Gastroesophageal sphincter (tissue), 4 donors: ENCODE data around the gene PPP4R3B. TPM values are rescaled to one million over a fixed set of nuclear protein-coding genes. Genes with fewer than 3 reads are reported as not detected.
"Not testable (repeated sequence)": the region's sequence is repeated elsewhere in the genome, so short reads cannot be mapped to it uniquely, and the experiment has no call there.

Experiments used
- ATAC-seq: fragments of 150-250 bp; one replicate; pipeline ENCODE4 v1.9.1; 2016; ENCODE audit warnings: mild to moderate bottlenecking, moderate library complexity
- H3K27ac ChIP-seq, 4 donors: fragments of 200-600 bp; sonication (generic) in 3 of 4; 1 replicate in 3 of 4; 2 replicates in 1 of 4; pipeline ENCODE4 v1.5.1; 2016 to 2019
- H3K27me3 ChIP-seq: fragments of 200-600 bp; sonication (generic); one replicate; pipeline ENCODE4 v1.5.1; 2019
- H3K36me3 ChIP-seq, 2 donors: fragments of 200-600 bp; sonication (generic); one replicate each; pipeline ENCODE4 v1.5.1; 2019; ENCODE audit warnings: control low read depth in 1 of 2
- H3K4me1 ChIP-seq, 3 donors: fragments of 200-600 bp; sonication (generic); 1 replicate in 2 of 3; 2 replicates in 1 of 3; pipeline ENCODE4 v1.5.1; 2016 to 2019; ENCODE audit warnings: control low read depth in 2 of 3
- H3K4me3 ChIP-seq, 2 donors: fragments of 200-600 bp; sonication (generic); one replicate each; pipeline ENCODE4 v1.5.1; 2019; ENCODE audit warnings: mild to moderate bottlenecking in 1 of 2, moderate library complexity in 1 of 2
- H3K9me3 ChIP-seq, 3 donors: fragments of 200-600 bp; sonication (generic); one replicate each; pipeline ENCODE4 v1.5.1; 2017 to 2019; ENCODE audit warnings: control low read depth in 2 of 3
- EP300 ChIP-seq: sonication (generic); formaldehyde crosslinking; IDR thresholded peaks from one replicate; pipeline ENCODE4 v1.6.1; 2017; ENCODE audit warnings: antibody characterized with exemption, mild to moderate bottlenecking
- POLR2A ChIP-seq, 2 donors: fragments of 450-650 bp; IDR thresholded peaks; one replicate each; pipeline ENCODE4 v1.6.1; 2017; ENCODE audit warnings: antibody characterized with exemption in 2 of 2, mild to moderate bottlenecking in 2 of 2, moderate library complexity in 1 of 2
- POLR2AphosphoS5 ChIP-seq: sonication (generic); formaldehyde crosslinking; IDR thresholded peaks from one replicate; pipeline ENCODE4 v1.6.1; 2017; ENCODE audit warnings: antibody characterized with exemption
- WGBS, 2 donors: methylation state at CpG; one replicate each; pipeline ENCODE4 v1.1.5; 2018; ENCODE audit warnings: low coverage in 1 of 2; 5-methylcytosine and 5-hydroxymethylcytosine counted together
- total RNA-seq, 4 donors: library from RNA; depleted of rRNA; stranded (reverse); fragments of >200 nt; gene quantifications; one replicate each; pipeline ENCODE4 v1.1.0, GENCODE V29; 2016
- TF ChIP-seq, protein P1 (sequence below), 4 experiments: fragments of 200-600 bp in 2 of 4; fragments of 450-650 bp in 2 of 4; sonication (generic) in 1 of 4; IDR thresholded peaks; one replicate each; pipeline ENCODE4 v1.5.1; 2017 to 2019; ENCODE audit warnings: antibody characterized with exemption in 4 of 4, mild to moderate bottlenecking in 2 of 4, moderate library complexity in 2 of 4

Gene PPP4R3B
- total RNA-seq, 4 donors from 2014 or later, result 89.7 to 114 (median 97.6) TPM

DNA sequence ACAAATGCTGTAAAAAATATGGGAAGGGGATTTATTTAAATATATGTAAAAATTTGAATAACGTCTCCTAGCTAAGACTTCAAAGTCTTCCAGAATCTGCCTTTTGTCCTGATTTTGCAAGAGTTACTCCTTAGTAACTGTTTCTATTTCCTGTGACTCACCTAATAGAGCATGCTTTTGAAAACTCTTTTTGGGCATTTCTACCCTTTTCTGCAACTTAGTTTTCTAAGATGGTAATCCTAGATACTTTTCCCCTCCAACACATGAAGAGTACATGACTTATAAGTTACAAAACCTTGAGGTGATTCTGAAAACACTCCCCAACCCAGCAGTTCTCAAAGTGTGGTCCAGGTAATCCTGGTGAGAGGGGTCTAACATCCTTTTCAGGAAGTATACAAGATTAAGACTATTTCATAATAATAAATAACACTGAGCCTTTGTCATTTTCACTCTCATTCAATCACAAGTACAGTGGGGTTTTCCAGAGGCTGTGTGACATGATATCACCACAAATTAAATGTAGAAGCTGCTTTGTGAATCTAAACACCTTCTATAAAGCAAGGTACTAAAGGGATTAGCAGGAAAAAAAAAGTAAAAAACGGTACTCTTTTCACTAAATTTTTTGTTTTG is 31.9 kb downstream of the PPP4R3B start:
- TF ChIP-seq POLR2A (IDR thresholded peaks at IDR 0.05) (no peak), EP300 (no peak), POLR2AphosphoS5 (no peak)
- TF ChIP-seq, protein P1, sequence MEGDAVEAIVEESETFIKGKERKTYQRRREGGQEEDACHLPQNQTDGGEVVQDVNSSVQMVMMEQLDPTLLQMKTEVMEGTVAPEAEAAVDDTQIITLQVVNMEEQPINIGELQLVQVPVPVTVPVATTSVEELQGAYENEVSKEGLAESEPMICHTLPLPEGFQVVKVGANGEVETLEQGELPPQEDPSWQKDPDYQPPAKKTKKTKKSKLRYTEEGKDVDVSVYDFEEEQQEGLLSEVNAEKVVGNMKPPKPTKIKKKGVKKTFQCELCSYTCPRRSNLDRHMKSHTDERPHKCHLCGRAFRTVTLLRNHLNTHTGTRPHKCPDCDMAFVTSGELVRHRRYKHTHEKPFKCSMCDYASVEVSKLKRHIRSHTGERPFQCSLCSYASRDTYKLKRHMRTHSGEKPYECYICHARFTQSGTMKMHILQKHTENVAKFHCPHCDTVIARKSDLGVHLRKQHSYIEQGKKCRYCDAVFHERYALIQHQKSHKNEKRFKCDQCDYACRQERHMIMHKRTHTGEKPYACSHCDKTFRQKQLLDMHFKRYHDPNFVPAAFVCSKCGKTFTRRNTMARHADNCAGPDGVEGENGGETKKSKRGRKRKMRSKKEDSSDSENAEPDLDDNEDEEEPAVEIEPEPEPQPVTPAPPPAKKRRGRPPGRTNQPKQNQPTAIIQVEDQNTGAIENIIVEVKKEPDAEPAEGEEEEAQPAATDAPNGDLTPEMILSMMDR (IDR thresholded peaks at IDR 0.05), result no peak
- Histone ChIP-seq H3K27me3 (no peaks in the 10 kb centered on the region), H3K9me3 (no peaks in the 10 kb centered on the region), H3K4me3 (no peak overlapping the region), H3K4me1 (peaks cover 0 to 49% (median 0%) of the 10 kb centered on the region in 3 donors), H3K36me3 (peaks cover 0 to 43% of the 10 kb centered on the region in 2 donors), H3K27ac (no peak overlapping the region)
- ATAC-seq, result no peak
- WGBS, 2 donors, result 68 to 70% methylated on average over 2 of the region's 2 CpGs

DNA sequence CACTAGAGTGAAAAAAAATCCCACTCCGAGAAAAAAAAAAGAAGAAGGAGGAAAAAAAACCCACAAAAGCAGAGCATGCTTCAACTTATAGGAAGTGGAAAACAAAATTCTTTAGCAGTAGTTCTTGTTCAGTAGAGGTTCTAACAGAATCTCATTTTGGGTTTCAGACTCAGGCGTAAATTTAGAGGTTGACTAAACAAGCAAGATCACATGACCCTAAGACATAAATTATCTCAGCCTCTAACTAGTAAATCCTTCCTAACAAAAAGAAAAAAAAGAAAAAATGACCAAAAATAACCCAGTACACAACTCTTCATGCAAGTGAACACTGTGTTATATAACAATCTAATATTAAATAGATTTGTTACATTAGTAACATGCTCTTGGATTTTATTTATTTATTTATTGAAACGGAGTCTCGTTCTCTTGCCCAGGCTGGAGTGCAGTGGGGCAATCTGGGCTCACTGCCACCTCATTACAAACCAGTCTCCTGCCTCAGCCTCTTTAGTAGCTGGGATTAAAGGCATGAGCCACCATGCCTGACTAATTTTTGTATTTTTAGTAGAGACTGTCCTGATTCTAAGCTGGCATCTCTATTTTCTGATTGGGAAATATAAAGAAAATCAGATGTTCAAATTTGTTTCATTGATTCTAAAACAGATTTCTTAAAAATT is 35.4 kb downstream of the PPP4R3B start:
- Histone ChIP-seq H3K36me3 (peaks cover 0 to 56% of the 10 kb centered on the region in 2 donors), H3K27ac (peak overlapping the region in 1 of 4 donors; percentile 43), H3K4me3 (no peak overlapping the region), H3K9me3 (no peaks in the 10 kb centered on the region), H3K27me3 (no peaks in the 10 kb centered on the region), H3K4me1 (peaks cover 0 to 40% (median 0%) of the 10 kb centered on the region in 3 donors)
- TF ChIP-seq EP300 (no peak), POLR2A (IDR thresholded peaks at IDR 0.05) (no peak), POLR2AphosphoS5 (peak; percentile 58)
- TF ChIP-seq, protein P1 (IDR thresholded peaks at IDR 0.05), result no peak
- ATAC-seq, result peak; percentile 61
- 21 to 32% methylated on average over 4 of the region's 4 CpGs for WGBS, 2 donors

DNA sequence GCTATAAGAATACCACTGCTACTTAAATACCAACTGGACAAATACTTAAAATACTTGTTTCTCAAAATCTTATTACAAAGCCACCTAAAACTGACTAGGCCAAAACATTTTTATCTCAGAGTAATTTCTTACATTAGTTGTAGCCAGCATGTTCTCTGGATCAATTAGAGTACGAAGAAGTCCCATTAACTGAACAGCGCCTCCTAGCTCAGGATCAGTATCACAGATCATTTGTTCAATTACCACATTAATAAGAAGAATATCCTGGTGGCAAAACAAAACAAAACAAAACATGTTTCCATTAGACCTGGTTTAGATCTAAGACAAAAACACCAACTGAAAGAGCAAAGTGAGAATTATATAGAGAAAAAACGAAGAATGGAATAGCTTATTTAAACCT is 36.0 kb downstream of the PPP4R3B start:
- H3K9me3 ChIP-seq, result no peaks in the 10 kb centered on the region
- peaks cover 0 to 55% of the 10 kb centered on the region in 2 donors for H3K36me3 ChIP-seq
- H3K27ac ChIP-seq, result peak overlapping the region in 1 of 4 donors; percentile 43
- WGBS, 2 donors, result 88 to 94% methylated on average over 2 to 3 of the region's 3 CpGs
- H3K27me3 ChIP-seq, result no peaks in the 10 kb centered on the region
- ATAC-seq, result no peak
- no peak overlapping the region for H3K4me3 ChIP-seq
- TF ChIP-seq EP300 (no peak), POLR2AphosphoS5 (no peak), POLR2A (IDR thresholded peaks at IDR 0.05) (no peak)
- TF ChIP-seq, protein P1 (IDR thresholded peaks at IDR 0.05), result no peak
- peaks cover 0 to 34% (median 0%) of the 10 kb centered on the region in 3 donors for H3K4me1 ChIP-seq

DNA sequence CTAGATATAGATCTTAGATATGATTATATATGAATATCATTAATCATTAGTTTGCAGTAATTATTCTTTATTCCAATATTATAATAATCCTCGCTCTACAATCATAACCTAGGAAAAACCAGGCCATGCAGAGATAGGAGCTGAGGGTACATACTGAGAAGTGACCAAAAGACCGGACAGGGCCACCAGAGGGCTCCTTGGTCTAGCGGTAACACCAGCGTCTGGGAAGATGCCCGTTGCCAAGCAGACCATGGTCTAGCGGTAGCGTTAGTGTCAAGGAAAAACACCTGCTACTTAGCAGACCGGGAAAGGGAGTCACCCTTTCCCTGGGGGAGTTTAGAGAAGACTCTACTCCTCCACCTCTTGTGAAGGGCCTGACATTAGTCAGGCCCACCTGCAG is 48.4 kb downstream of the PPP4R3B start:
- WGBS, 2 donors, result 88% methylated on average over 6 to 8 of the region's 8 CpGs
- H3K27ac ChIP-seq, ATAC-seq, H3K27me3 ChIP-seq, H3K4me3 ChIP-seq, H3K9me3 ChIP-seq, H3K4me1 ChIP-seq: not testable (repeated sequence)
- peaks cover 2 to 83% of the 10 kb centered on the region in 2 donors for H3K36me3 ChIP-seq

DNA sequence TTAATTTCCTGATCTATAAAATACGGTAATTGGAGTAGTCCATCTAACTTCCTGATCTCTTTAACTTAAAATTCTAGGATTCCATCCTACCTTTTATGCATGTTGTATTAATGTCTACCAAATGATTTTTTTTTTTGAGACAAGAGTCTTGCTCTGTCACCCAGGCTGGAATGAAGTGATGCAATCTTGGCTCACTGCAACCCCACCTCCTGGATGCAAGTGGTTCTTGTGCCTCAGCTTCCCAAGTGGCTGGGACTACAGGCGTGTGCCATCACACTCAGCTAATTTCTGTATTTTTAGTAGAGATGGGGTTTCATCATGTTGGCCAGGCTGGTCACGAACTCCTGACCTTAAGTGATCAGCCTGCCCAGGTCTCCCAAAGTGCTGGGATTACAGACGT is 50.1 kb downstream of the PPP4R3B start:
- H3K36me3 ChIP-seq, result peaks cover 3 to 90% of the 10 kb centered on the region in 2 donors
- no peaks in the 10 kb centered on the region for H3K27me3 ChIP-seq
- WGBS, 2 donors, result 98 to 100% methylated on average over 3 to 4 of the region's 4 CpGs
- no peaks in the 10 kb centered on the region for H3K4me1 ChIP-seq
- no peaks in the 10 kb centered on the region for H3K9me3 ChIP-seq
- no peak overlapping the region for H3K27ac ChIP-seq
- H3K4me3 ChIP-seq, result no peak overlapping the region
- no peak for ATAC-seq
- TF ChIP-seq EP300, result no peak
- TF ChIP-seq POLR2AphosphoS5, result no peak
- TF ChIP-seq POLR2A (IDR thresholded peaks at IDR 0.05), result no peak
- TF ChIP-seq, protein P1 (IDR thresholded peaks at IDR 0.05), result no peak
